ENCODE results near the gene KCNJ15.

GRCh38 chr21:38319781-38320180 is 63.0 kb downstream of the KCNJ15 start:
- TF ChIP-seq CTCF (IDR thresholded peaks at IDR 0.05) (no peak), POLR2A (IDR thresholded peaks at IDR 0.05) (no peak)

Data from Peyer's patch (tissue), 4 donors.